Muscle of leg (tissue), 11 donors: Measurements from ENCODE around the gene SYNJ2. TPM values are rescaled to one million over a fixed set of nuclear protein-coding genes. Genes with fewer than 3 reads are reported as not detected.

ENCODE experiments used
- DNase-seq: peaks from one replicate; pipeline ENCODE4 v3.0.0; 2013
- H3K27ac ChIP-seq: one replicate; pipeline ENCODE4 v1.5.1; 2013; ENCODE audit warnings: mild to moderate bottlenecking, low read length, control low read depth
- H3K27me3 ChIP-seq: one replicate; pipeline ENCODE4 v1.6.1; 2013; ENCODE audit warnings: low read length; ENCODE audit not compliant: control insufficient read depth, insufficient read depth
- H3K36me3 ChIP-seq: one replicate; pipeline ENCODE4 v1.6.1; 2013; ENCODE audit warnings: low read length; ENCODE audit not compliant: control insufficient read depth, insufficient read depth
- H3K4me1 ChIP-seq: one replicate; pipeline ENCODE4 v1.6.1; 2013; ENCODE audit warnings: low read length; ENCODE audit not compliant: control insufficient read depth, insufficient read depth
- H3K4me3 ChIP-seq: one replicate; pipeline ENCODE4 v1.5.1; 2013; ENCODE audit warnings: low read length, control low read depth
- H3K9me3 ChIP-seq: replicated peaks from 2 replicates; pipeline ENCODE4 v1.6.1; 2013; ENCODE audit warnings: low read depth, low read length; ENCODE audit not compliant: control insufficient read depth
- WGBS: methylation state at CpG from one replicate; pipeline ENCODE4 v1.1.5; 2013; ENCODE audit warnings: missing lambda C conversion rate; ENCODE audit not compliant: insufficient coverage; 5-methylcytosine and 5-hydroxymethylcytosine counted together
- polyA plus RNA-seq, 8 donors: library from polyadenylated mRNA; unstranded; fragments of 120-200 nt; gene quantifications; one replicate each; pipeline versions ENCODE4 v1.2.1 to v1.2.3, GENCODE V29; 2013; ENCODE audit warnings: inconsistent platforms in 1 of 8, low replicate concordance in 1 of 8; ENCODE audit not compliant: insufficient read length in 8 of 8, insufficient read depth in 1 of 8
- total RNA-seq: library from RNA; stranded (reverse); fragments of 120-200 nt; gene quantifications from one replicate; pipeline ENCODE4 v1.2.4, GENCODE V29; 2013

Gene SYNJ2
- total and polyA plus RNA-seq, 9 donors = 7.7 to 11.3 (median 9.7) TPM

DNA sequence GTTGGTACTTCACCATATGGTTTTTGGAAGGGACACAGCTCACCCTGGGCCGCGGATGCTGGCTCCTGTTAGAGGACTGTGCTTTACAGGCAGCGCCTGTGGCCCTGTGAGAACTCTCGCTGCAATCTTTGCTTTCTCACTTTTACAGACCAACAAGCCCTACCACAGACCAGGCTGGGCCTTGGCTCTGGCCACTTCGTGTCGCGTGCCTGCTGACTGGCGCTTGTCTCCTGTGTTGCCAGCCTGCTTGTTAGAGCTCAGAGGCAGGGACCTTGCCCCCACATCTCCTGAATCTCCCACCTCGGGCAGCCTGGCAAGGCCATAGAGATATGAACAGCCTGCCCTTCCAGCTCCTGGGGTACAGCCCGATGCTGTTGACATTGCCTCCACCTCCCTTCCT, 56.1 kb downstream of the SYNJ2 start:
- Histone ChIP-seq H3K27ac (no peak overlapping the region), H3K4me1 (peaks cover 43% of the 10 kb centered on the region), H3K9me3 (no peaks in the 10 kb centered on the region), H3K4me3 (no peak overlapping the region), H3K27me3 (no peaks in the 10 kb centered on the region), H3K36me3 (peaks cover 9% of the 10 kb centered on the region)
- no peak for DNase-seq
- 88% methylated on average over 8 of the region's 10 CpGs for WGBS

DNA sequence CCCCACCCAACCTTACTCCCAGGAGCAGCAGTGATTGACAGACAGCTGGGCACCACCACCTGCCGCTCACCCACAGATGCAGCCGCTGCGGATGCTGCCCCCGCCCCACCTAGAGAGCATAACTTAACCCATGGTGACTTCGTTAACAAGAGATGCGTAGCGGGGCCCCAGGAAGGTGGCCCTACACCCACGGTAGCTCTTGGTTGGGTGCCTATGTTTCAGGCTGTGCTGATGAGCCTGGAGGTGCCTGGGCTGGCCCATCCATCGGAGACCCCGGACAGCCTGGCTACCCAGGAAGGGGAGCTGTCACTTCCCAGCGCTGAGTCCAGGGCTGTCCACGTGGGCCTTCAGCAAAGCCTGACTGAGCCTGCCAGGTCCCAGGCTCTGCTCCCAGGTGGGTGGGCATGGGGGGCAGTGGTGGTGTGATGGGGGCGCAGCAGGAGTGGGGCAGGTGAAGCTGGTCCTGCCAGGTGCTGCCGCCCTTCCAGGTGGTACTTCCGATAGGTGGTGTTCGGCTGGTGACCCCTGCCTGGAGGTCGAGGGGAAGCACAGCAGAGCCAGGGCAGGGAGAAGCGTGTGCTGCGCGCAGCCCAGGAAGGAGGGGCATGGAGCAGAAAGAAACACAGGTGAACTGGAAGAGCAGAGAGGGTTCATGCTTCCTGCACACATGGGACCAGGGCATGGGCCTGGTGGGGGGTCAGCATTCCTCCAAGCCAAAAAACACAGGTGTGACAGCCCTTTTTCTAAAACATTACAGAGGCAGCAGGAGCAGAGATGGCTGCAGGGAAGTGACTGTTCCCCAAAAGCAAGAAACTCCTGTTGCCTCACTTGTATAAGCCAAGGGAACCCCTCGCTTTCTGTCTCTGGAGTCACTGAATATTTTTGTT, 56.9 kb downstream of the SYNJ2 start:
- Histone ChIP-seq H3K27ac (no peak overlapping the region), H3K4me1 (peaks cover 44% of the 10 kb centered on the region), H3K27me3 (no peaks in the 10 kb centered on the region), H3K36me3 (peaks cover 10% of the 10 kb centered on the region), H3K9me3 (no peaks in the 10 kb centered on the region), H3K4me3 (no peak overlapping the region)
- WGBS = 86% methylated on average over 13 of the region's 21 CpGs
- DNase-seq = no peak

DNA sequence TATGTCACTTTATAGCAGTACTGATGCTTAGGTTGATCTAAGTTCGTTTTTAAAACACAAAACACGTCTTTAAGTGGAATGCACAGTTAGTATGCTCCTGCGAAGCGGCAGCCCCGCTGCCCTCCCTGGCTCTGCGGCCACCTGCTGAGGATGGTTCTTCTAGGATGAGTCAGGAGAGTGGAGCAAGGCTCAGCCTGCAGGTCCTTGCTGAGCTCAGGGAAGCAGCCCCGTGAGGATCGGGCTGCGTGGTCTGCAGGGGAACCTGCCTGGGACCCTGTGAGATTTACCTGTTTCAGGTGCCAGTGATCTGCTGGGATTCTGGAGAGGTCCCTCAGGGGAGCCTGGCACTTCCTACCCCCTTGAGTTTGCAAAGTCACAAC, 57.5 kb downstream of the SYNJ2 start:
- Histone ChIP-seq H3K4me3 (no peak overlapping the region), H3K27ac (no peak overlapping the region), H3K27me3 (no peaks in the 10 kb centered on the region), H3K36me3 (peaks cover 8% of the 10 kb centered on the region), H3K4me1 (peaks cover 46% of the 10 kb centered on the region), H3K9me3 (no peaks in the 10 kb centered on the region)
- WGBS = 85% methylated on average over 8 of the region's 9 CpGs
- DNase-seq = no peak

DNA sequence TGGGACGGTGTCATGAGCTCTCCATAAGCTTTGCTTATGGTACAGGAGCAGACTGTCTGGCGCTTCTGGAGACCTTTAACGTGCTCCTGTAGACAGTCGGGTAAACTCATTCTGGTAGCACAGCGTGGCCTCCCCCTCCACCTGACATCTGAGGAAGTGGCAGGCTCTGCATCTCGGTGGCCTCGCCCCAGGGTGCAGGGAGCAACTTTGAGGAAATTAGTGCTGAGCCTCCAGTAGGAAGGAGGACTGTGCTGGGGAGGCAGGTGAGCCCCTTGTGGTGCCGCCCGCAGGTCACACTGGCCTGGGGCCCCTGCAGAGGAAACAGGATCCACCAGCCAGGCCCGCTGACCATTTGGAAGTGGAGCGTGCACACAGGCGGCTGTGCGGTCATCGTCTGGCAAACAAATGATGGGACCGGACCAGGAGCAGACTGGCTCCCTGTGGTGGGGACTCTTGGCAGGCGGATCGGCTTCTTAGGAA, 57.9 kb downstream of the SYNJ2 start:
- Histone ChIP-seq H3K27ac (no peak overlapping the region), H3K27me3 (no peaks in the 10 kb centered on the region), H3K9me3 (no peaks in the 10 kb centered on the region), H3K4me3 (no peak overlapping the region), H3K36me3 (peaks cover 8% of the 10 kb centered on the region), H3K4me1 (peaks cover 48% of the 10 kb centered on the region)
- DNase-seq = no peak
- 56% methylated on average over 14 of the region's 17 CpGs for WGBS

DNA sequence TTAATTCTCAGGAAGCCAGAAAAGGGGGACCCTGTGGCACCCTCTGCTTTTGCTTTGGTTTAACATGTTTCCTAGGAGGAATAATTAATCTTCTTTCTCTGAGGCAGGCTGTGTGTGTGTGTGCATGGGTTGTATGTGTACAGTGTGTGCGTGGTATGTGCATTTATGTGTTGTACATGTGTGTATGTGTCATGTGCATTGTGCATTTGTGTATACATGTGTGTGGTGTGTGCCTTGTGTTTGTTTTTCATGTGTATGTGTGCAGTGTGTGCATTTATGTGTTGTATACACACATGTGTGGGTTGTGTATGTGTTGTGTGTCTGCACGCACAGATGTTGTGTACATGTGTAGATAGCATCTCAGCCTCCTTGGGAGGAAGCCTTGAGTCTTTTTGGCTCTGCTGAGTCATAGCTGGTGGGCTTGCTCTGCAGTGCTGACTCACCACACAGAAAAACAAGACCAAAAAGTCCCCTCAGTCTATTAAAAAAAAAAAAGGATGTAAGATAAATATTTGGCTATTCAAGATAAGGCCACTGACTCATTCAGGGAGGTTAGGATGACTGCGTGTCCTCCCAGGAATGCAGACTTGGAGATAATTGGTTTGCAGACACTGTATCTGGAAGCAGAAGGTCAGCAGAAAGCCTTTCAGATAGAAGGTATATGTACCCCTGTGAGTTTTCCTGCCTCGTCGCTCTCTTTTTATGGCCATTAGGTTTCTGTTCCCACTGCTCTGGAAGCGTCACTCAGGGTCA, 58.6 kb downstream of the SYNJ2 start:
- H3K36me3 ChIP-seq = peaks cover 8% of the 10 kb centered on the region
- DNase-seq = peak; percentile 56
- WGBS = 60% methylated on average over 5 of the region's 6 CpGs
- H3K27ac ChIP-seq = no peak overlapping the region
- no peaks in the 10 kb centered on the region for H3K27me3 ChIP-seq
- H3K4me1 ChIP-seq = peaks cover 48% of the 10 kb centered on the region
- H3K4me3 ChIP-seq = no peak overlapping the region
- H3K9me3 ChIP-seq = no peaks in the 10 kb centered on the region

DNA sequence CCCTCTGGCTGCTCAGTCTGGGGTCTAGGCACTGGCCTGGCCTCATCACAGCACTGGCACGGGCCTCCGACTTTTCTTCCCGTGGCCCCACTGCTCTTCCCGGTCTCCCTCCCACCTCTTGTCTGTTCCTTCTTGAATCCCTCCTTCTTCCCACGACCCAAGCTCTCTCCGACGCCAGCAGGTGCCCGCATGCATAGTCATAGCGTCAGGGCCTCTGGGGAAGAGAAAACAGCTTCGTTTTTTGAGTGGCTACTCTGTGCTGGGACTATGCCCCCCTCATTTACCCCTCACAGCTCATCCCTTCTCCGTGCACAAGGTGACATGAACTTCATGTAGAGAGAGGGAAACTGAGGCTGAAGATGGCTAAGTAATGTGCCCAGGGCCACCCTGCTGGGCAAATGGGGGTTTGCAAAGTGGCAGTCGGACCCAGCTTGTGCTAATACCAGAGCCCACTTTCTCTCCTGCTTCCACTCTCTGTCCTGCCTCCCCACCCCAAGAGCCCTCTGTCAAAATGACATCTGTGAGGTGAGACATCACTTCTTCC, 59.2 kb downstream of the SYNJ2 start:
- Histone ChIP-seq H3K4me3 (no peak overlapping the region), H3K36me3 (peaks cover 8% of the 10 kb centered on the region), H3K4me1 (peaks cover 48% of the 10 kb centered on the region), H3K27me3 (no peaks in the 10 kb centered on the region), H3K27ac (no peak overlapping the region), H3K9me3 (no peaks in the 10 kb centered on the region)
- DNase-seq = no peak
- 85% methylated on average over 7 of the region's 12 CpGs for WGBS

DNA sequence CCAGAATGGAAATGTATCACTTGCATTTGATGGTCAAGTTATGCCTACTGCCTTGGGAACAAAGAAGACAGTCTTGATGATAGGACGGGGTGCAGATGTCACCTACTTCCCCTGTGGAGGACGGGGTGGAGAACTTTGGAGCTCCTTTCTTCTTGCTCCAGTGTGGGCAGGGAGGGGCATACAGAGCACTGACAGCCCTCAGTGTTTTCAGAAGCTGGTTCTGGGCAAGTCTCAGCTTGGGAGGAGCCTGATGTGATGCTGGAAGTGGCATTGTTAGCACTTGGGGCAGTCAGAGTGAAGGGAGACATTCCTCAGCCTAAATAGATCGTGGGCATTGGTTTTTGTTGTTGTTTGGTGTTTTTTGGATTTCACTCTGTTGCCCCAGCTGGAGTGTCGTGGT, 59.7 kb downstream of the SYNJ2 start:
- peaks cover 11% of the 10 kb centered on the region for H3K36me3 ChIP-seq
- no peaks in the 10 kb centered on the region for H3K9me3 ChIP-seq
- H3K27me3 ChIP-seq = no peaks in the 10 kb centered on the region
- H3K4me3 ChIP-seq = no peak overlapping the region
- H3K4me1 ChIP-seq = peaks cover 51% of the 10 kb centered on the region
- H3K27ac ChIP-seq = no peak overlapping the region
- WGBS = 86% methylated on average over 2 of the region's 4 CpGs
- no peak for DNase-seq

DNA sequence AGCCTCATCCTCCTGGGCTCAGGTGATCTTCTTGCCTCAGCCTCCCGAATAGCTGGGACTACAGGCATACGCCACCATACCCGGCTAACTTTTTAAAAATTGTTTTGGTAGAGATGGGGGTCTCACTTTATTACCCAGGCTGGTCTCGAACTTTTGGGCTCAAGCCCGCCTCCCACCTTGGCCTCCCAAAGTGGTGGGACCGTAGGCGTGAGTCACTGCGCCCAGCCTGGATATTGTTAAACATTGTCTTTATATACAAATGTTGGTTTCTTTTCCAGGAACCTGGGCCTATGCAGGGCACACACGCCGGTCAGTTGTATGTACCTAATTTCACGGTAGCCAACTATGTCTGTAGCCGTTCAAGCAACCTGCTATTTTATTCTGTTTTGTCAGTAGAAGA, 60.1 kb downstream of the SYNJ2 start:
- Histone ChIP-seq H3K27ac (no peak overlapping the region), H3K4me1 (peaks cover 54% of the 10 kb centered on the region), H3K4me3 (no peak overlapping the region), H3K9me3 (no peaks in the 10 kb centered on the region), H3K27me3 (no peaks in the 10 kb centered on the region), H3K36me3 (peaks cover 11% of the 10 kb centered on the region)
- DNase-seq = no peak
- 89% methylated on average over 4 of the region's 12 CpGs for WGBS

DNA sequence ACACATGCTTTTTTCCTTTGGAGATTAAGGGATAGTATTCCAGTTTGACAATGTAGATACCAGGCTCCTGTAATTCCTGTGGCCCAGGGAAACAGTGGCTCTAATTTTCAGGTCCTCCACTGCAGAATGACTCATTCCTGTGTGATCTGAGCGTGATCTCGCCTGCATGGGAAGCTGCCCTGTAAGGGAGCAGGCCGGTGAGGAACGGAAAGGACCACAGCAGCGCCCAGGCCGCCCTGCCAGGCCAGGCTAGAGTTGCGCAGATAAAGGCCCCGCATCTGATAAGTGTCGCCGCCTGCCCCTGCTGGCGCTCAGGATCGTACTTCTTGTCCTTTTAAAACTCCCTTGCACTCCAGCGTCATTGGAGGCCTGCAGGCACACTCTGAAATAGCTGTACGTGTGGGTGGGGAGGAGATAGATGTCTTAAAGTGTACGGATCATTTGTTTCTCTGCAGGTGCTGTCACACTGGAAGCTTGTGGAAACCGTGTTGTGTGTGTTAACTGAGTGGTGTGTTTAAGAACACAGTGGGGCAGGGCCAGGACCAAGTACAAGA, 60.7 kb downstream of the SYNJ2 start:
- H3K27me3 ChIP-seq = no peaks in the 10 kb centered on the region
- peaks cover 55% of the 10 kb centered on the region for H3K4me1 ChIP-seq
- H3K4me3 ChIP-seq = no peak overlapping the region
- DNase-seq = no peak
- peak overlapping the region; percentile 40 for H3K27ac ChIP-seq
- WGBS = 52% methylated on average over 11 of the region's 16 CpGs
- no peaks in the 10 kb centered on the region for H3K9me3 ChIP-seq
- peaks cover 11% of the 10 kb centered on the region for H3K36me3 ChIP-seq

DNA sequence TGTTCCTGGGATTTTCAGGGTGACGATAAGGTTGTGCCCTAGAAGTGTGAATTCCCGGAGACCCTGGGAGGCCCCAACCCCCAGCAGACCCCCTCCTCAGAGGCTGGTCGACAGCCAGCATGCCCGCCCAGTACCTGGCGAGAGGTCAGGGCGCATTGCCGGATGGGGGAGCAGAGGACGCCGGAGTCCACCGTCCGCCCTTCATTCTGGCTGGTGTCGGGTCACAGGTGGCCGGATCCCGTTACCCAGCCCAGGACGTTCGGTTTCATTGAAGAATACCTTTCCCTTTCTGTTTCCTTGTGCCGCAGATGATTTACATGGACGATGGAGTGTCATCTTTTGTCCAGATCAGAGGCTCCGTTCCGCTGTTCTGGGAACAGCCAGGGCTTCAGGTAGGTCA, 61.3 kb downstream of the SYNJ2 start:
- Histone ChIP-seq H3K9me3 (no peaks in the 10 kb centered on the region), H3K4me3 (no peak overlapping the region), H3K27ac (peak overlapping the region; percentile 40), H3K36me3 (peaks cover 10% of the 10 kb centered on the region), H3K27me3 (no peaks in the 10 kb centered on the region), H3K4me1 (peaks cover 51% of the 10 kb centered on the region)
- no peak for DNase-seq
- WGBS = 89% methylated on average over 19 of the region's 20 CpGs
